ENCODE measurements around the gene GUCY1A2.

Gene GUCY1A2

GRCh38 chr11:106988151-106989077 is 29.9 kb downstream of the GUCY1A2 start:
- no peak for DNase-seq (ENCODE audit: low read depth)
- no peak for TF ChIP-seq CTCF (IDR thresholded peaks at IDR 0.05; ENCODE audit: control insufficient read depth, extremely low read depth, insufficient read depth)
- H3K4me3 ChIP-seq (ENCODE audit: low read depth, low read length): no peak overlapping the region

DNA sequence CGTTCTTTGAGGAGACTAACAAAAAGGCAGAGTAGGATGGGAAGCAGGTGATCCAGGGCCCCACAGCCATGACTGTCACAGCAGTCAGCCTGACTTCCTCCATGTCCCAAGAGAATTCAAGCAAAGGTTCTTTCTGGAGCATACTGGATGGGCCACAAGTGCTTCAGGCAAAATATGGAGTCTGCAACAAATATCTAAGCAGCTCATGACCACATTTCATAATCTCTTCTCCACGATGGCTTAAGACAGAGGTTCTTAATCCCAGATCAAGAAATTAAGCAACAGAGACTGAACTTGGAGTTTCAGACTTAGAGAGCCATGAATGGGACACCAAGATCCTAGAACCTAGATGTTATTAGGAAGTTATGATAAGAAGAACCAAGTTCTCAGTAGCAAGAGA is 31.6 kb downstream of the GUCY1A2 start:
- TF ChIP-seq CTCF (IDR thresholded peaks at IDR 0.05; ENCODE audit: control insufficient read depth, extremely low read depth, insufficient read depth): no peak
- no peak for DNase-seq (ENCODE audit: low read depth)
- H3K4me3 ChIP-seq (ENCODE audit: low read depth, low read length): no peak overlapping the region

DNA sequence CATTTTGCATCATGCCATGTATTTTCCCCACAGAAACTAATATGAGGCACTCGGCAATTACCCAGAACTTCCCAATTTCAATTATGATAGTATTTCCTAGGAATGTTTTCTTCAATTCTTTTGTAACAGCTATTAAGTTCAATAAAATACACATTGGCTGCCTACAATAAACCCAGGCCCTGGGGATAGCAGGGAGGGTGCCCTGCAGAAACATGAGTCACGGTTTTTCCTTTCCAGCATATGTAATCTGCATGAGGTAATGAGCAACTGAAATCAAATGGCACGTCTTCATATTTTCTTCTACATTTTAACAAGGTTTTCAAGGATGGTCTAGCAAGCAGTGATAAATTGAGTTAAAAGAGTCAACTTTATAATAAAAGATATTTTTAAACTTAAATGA is 32.0 kb downstream of the GUCY1A2 start:
- DNase-seq (ENCODE audit: low read depth): no peak
- no peak overlapping the region for H3K4me3 ChIP-seq (ENCODE audit: low read depth, low read length)
- TF ChIP-seq CTCF (IDR thresholded peaks at IDR 0.05; ENCODE audit: control insufficient read depth, extremely low read depth, insufficient read depth): no peak

GRCh38 chr11:106983991-106984390 is 34.3 kb downstream of the GUCY1A2 start:
- no peak for TF ChIP-seq CTCF (IDR thresholded peaks at IDR 0.05; ENCODE audit: control insufficient read depth, extremely low read depth, insufficient read depth)
- H3K4me3 ChIP-seq (ENCODE audit: low read depth, low read length): no peak overlapping the region

GRCh38 chr11:106983261-106983660 is 35.0 kb downstream of the GUCY1A2 start:
- no peak overlapping the region for H3K4me3 ChIP-seq (ENCODE audit: low read depth, low read length)
- TF ChIP-seq CTCF (IDR thresholded peaks at IDR 0.05; ENCODE audit: control insufficient read depth, extremely low read depth, insufficient read depth): no peak
- no peak for DNase-seq (ENCODE audit: low read depth)

More at GRCh38 chr11:106983991-106984390, 34.3 kb downstream of the GUCY1A2 start:
- no peak for DNase-seq (ENCODE audit: low read depth)

DNA sequence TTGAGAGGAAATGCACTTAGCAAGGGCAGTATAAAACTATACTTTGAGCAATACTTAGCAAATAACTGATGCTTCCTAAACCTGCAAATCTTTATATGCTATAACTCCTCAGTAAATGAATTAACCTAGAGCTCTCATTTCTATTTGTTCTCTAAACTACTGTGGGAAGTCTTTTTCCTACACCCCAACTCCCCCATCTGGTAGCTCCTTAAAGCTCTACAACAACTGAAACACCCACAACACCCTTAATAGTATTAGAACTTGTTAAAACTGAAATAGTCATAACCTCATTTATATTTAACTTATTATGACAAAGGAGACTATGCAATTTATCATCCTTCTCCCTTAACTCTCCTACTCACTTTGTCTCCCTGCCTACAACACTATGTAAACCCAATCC is 43.4 kb downstream of the GUCY1A2 start:
- no peak for DNase-seq (ENCODE audit: low read depth)
- no peak for TF ChIP-seq CTCF (IDR thresholded peaks at IDR 0.05; ENCODE audit: control insufficient read depth, extremely low read depth, insufficient read depth)
- no peak overlapping the region for H3K4me3 ChIP-seq (ENCODE audit: low read depth, low read length)

All from LNCaP clone FGC (cell line).